Right hindlimb (tissue), 1 donor: Measurements from ENCODE around the gene TMBIM6.
"Not testable (repeated sequence)": the region's sequence is repeated elsewhere in the genome, so short reads cannot be mapped to it uniquely, and the experiment has no call there.

Experiments
- DNase-seq: peaks from one replicate; pipeline ENCODE4 v3.0.0-alpha.2; 2018

TMBIM6 gene

DNA sequence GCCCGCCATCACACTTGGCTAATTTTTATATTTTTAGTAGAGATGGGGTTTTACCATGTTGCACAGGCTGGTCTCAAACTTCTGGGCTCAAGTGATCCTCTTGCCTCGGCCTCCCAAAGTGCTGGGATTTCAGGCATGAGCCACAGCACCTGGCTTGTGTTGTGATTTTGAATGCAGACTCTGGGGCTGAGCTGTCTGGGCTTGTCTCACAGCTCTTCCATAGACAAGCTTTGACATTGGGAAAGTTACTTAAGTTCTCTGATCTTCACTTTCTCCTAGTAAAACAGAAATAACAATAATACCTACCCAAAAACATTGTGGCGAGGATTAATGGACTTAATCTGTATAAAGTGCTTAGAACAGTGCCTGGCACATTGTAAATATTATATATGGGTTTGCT, 36.0 kb downstream of the TMBIM6 start:
- DNase-seq: no peak

GRCh38 chr12:49777800-49778748, 36.7 kb downstream of the TMBIM6 start:
- DNase-seq: peak; percentile 30

- DNase-seq: no peak
These were observed 38.2 kb downstream of the TMBIM6 start for GRCh38 chr12:49779581-49779980.

DNA sequence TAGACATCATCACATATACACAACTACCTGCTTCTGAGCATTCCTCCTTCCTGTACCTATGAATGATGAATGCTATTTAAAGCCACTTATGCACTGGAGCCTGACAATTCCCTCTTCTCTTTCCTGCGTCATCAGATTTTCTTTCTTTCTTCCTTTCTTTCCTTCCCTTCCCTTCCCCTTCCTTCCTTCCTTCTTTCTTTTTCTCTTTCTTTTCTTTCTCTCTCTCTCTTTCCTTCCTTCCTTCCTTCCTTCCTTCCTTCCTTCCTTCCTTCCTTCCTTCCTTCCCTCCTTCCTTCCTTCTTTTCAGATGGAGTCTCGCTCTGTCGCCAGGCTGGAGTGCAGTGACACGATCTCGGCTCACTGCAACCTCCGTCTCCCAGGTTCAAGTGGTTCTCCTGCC, 39.6 kb downstream of the TMBIM6 start:
- not testable (repeated sequence) for DNase-seq

DNA sequence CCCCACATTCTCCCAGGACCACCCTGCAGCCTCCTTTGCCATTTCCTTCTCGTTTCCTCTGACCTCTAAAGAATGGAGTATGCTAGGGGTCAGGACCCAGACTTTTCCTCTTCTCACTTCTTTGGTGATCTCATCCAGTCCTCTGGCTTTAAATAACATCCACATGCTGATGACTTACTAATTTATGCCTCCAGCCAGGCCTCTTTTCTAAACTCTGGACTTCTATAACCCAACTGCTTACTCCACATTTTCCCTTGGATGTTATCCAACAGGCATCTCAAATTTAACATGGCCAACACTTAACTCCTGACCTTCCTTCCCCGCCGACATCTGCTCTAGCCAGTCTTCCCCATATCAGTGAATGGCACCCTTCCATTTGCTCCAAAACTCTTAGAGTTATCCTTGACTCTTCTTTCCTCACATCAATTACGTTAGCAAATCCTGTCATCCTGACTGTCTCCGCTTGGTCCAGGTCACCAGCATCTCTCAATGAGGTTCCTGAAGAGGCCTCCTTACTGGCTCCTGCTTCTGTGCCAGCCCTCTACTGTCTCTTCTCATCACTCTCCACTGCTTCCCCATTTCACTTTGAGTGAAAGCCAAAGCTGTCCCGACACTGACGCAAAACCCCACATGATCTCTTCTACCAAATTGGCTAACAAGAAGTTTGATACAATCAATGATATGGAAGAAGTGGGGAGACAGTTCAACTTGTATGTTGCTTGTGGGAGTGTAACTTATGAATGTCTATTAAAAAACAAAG, 42.7 kb downstream of the TMBIM6 start:
- peak; percentile 48 for DNase-seq

DNA sequence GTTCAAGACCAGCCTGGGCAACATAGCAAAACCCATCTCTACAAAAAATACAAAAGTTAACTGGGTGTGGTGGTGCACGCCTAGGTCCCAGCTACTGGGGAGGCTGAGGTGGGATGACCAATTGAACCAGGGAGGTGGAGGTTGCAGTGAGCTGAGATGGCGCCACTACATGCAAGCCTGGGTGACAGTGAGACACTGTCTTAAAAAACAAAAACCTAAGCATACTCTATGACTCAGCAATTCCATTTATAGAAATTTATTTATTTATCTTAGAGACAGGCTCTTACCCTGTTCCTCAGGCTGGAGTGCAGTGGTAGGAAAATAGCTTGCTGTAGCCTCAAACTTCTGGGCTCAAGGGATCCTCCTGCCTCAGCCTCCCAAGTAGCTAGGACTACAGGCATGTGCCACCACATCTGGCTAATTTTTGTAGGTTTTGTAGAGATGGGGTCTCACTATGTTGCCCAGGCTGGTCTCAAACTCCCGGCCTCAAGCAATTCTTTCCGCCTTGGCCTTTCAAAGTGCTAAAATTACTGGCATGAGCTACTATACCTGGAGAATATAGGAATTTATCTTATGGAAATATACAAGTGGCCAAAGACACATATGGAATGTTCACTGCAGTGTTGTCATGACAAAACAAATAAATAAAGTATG, 43.5 kb downstream of the TMBIM6 start:
- no peak for DNase-seq

GRCh38 chr12:49787672-49788071, 46.3 kb downstream of the TMBIM6 start:
- DNase-seq: no peak

GRCh38 chr12:49789992-49790391, 48.6 kb downstream of the TMBIM6 start:
- no peak for DNase-seq

GRCh38 chr12:49790741-49791555, 49.6 kb downstream of the TMBIM6 start:
- DNase-seq: no peak

GRCh38 chr12:49791700-49792099, 50.3 kb downstream of the TMBIM6 start:
- DNase-seq: no peak

GRCh38 chr12:49792181-49792970, 51.0 kb downstream of the TMBIM6 start:
- DNase-seq: no peak

- no peak for DNase-seq
These were observed 51.7 kb downstream of the TMBIM6 start for GRCh38 chr12:49792976-49793580.

DNA sequence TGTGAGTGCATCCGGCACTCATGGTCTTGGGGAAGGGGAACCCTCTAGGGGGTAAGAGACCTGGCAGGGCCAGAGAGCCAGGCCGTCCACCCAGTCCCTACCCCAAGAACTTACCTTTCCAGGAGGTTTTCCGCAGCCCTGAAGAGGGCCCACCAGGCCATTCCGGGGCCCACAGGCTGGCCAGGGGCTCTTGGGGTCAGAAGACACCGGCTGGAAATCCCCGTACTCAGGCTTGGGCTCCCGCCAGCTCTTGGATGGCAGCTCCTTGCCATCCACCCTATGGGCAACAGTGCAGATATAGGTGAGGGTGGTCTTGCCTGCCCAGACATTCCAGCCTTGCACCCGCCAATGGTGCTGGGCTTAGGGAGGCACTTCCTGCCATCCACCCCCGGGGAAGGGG, 52.3 kb downstream of the TMBIM6 start:
- DNase-seq: no peak

DNA sequence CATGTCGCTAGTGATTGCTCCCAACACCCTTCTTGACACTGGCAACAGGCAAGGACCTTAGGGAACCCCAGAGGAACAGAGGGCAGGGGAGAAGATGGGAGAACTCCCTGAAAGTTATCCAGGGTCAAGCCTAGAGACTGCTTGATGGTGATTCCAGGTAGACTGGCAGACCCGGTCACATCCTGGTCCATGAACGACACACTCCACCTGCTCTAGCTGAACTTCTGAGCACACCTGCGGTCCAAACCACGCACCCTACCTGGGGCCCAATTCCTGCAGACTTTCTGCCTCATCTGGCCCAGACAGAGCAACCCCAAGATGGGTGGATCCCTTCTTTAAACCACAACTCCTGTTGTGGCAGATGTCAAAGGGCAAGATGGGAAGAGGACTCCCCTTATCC, 52.7 kb downstream of the TMBIM6 start:
- no peak for DNase-seq

- no peak for DNase-seq
These were observed 53.7 kb downstream of the TMBIM6 start for GRCh38 chr12:49794811-49795653.

DNA sequence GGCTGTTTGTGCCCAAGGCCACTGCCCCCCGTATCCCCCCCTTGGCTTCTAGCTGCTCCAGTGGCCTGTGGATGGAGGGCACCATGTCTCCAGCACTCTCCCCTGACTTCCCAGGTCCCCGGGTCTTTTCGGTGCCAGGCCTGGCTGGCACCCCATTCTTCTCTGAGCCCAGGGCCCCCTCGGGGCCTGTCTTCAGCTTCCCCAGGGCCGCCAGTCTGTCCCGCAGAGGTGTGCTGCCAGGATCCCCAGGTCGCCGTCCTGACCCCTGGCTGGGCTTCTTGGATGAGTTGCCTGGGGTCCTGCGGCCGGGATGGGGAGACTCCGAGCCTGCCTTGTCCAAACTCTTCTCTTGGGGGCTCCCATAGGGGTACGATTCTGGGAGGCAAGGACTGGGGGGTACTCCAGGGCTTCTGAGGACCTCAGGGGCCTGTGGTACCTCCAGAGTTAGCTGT, 54.3 kb downstream of the TMBIM6 start:
- no peak for DNase-seq

- no peak for DNase-seq
These were observed 54.8 kb downstream of the TMBIM6 start for GRCh38 chr12:49796155-49796554.

GRCh38 chr12:49796606-49797448, 55.5 kb downstream of the TMBIM6 start:
- no peak for DNase-seq

- DNase-seq: no peak
These were observed 56.1 kb downstream of the TMBIM6 start for GRCh38 chr12:49797449-49797776.
